ENCODE data around the gene GNS. TPM values are rescaled to one million over a fixed set of nuclear protein-coding genes. Genes with fewer than 3 reads are reported as not detected.

GNS gene
- polyA plus RNA-seq, 1 donor from 2014 or later: 39.0 TPM

GRCh38 chr12:64716371-64716770 is 42.8 kb downstream of the GNS start:
- Histone ChIP-seq H3F3A (ENCODE audit: insufficient read depth, low read length, poor library complexity, severe bottlenecking) (no peaks in the 10 kb centered on the region), H3K79me2 (replicated peaks; ENCODE audit: insufficient read depth, low read length) (no peaks in the 10 kb centered on the region), H3K4me2 (ENCODE audit: low read length) (no peak overlapping the region), H3K27me3 (ENCODE audit: insufficient read depth, low read depth, low read length) (no peaks in the 10 kb centered on the region), H2AFZ (ENCODE audit: low read depth, low read length) (no peak overlapping the region), H3K4me3 (ENCODE audit: low read length) (no peak overlapping the region), H3K27ac (ENCODE audit: low read length) (no peak overlapping the region), H3K36me3 (ENCODE audit: insufficient read depth, low read length) (peaks cover 18% of the 10 kb centered on the region), H4K20me1 (ENCODE audit: insufficient read depth) (no peaks in the 10 kb centered on the region), H3K9ac (ENCODE audit: low read length) (no peak overlapping the region), H3K9me2 (ENCODE audit: insufficient read depth, low read length) (no peaks in the 10 kb centered on the region), H3K9me3 (ENCODE audit: low read length) (no peaks in the 10 kb centered on the region)
- no peak for TF ChIP-seq MXI1 (conservative IDR thresholded peaks at IDR 0.05; ENCODE audit: poor library complexity, severe bottlenecking)
- TF ChIP-seq TAF1 (IDR thresholded peaks at IDR 0.05; ENCODE audit: low read depth): no peak
- TF ChIP-seq EZH2 (IDR thresholded peaks at IDR 0.05; ENCODE audit: borderline replicate concordance, insufficient read depth, low read length, poor library complexity, severe bottlenecking): no peak
- no peak for TF ChIP-seq CTCF (IDR thresholded peaks at IDR 0.05; ENCODE audit: poor library complexity, severe bottlenecking)
- TF ChIP-seq REST (IDR thresholded peaks at IDR 0.05; ENCODE audit: borderline replicate concordance): no peak
- no peak for TF ChIP-seq RAD21 (conservative IDR thresholded peaks at IDR 0.05)
- TF ChIP-seq EP300 (conservative IDR thresholded peaks at IDR 0.05; ENCODE audit: poor library complexity, severe bottlenecking): no peak
- TF ChIP-seq POLR2AphosphoS5 (IDR thresholded peaks at IDR 0.05): no peak
- no peak for TF ChIP-seq SMC3 (conservative IDR thresholded peaks at IDR 0.05; ENCODE audit: poor library complexity)

GRCh38 chr12:64714551-64714968 is 44.6 kb downstream of the GNS start:
- Histone ChIP-seq H3K27me3 (ENCODE audit: insufficient read depth, low read depth, low read length) (no peaks in the 10 kb centered on the region), H3K9me3 (ENCODE audit: low read length) (no peaks in the 10 kb centered on the region), H3K79me2 (replicated peaks; ENCODE audit: insufficient read depth, low read length) (no peaks in the 10 kb centered on the region), H3K9ac (ENCODE audit: low read length) (no peak overlapping the region), H4K20me1 (ENCODE audit: insufficient read depth) (no peaks in the 10 kb centered on the region), H3K4me3 (ENCODE audit: low read length) (no peak overlapping the region), H2AFZ (ENCODE audit: low read depth, low read length) (no peak overlapping the region), H3K36me3 (ENCODE audit: insufficient read depth, low read length) (peaks cover 10% of the 10 kb centered on the region), H3F3A (ENCODE audit: insufficient read depth, low read length, poor library complexity, severe bottlenecking) (no peaks in the 10 kb centered on the region), H3K9me2 (ENCODE audit: insufficient read depth, low read length) (no peaks in the 10 kb centered on the region), H3K4me2 (ENCODE audit: low read length) (no peak overlapping the region), H3K27ac (ENCODE audit: low read length) (no peak overlapping the region)
- TF ChIP-seq REST (IDR thresholded peaks at IDR 0.05; ENCODE audit: borderline replicate concordance) (no peak), SMC3 (conservative IDR thresholded peaks at IDR 0.05; ENCODE audit: poor library complexity) (no peak), TAF1 (IDR thresholded peaks at IDR 0.05; ENCODE audit: low read depth) (no peak), EP300 (conservative IDR thresholded peaks at IDR 0.05; ENCODE audit: poor library complexity, severe bottlenecking) (no peak)
